IMR-90 (cell line): Measurements from ENCODE around the gene CYYR1. TPM values are rescaled to one million over a fixed set of nuclear protein-coding genes. Genes with fewer than 3 reads are reported as not detected.

Source experiments
- ATAC-seq: fragments of 200-7000 bp; cut with Tn5 transposase; 2 replicates; pipeline ENCODE4 v1.9.1; 2020; ENCODE audit warnings: low read depth, mild to moderate bottlenecking, moderate library complexity
- BruUV-seq: library from RNA; stranded (reverse); fragments of 400-500 nt; replicated peaks from 2 replicates; lab custom pipeline; 2021; lab: Mats Ljungman, UMichigan
- CTCF ChIA-PET: fragments of 300-600 bp; formaldehyde crosslinking; extraction: SDS; loops from one replicate; lab custom pipeline; 2021; ENCODE audit warnings: antibody characterized with exemption; lab: Yijun Ruan, JAX
- POLR2A ChIA-PET: fragments of 300-600 bp; sonication (Branson Sonifier 250); formaldehyde crosslinking; loops from one replicate; lab custom pipeline; 2022; ENCODE audit warnings: antibody characterized with exemption; ENCODE audit not compliant: unreplicated experiment; lab: Charles Lee
- DNase-seq: peaks from one replicate; pipeline ENCODE4 v3.0.0; 2013
- H2AFZ ChIP-seq: replicated peaks from 2 replicates; pipeline ENCODE3; 2013; ENCODE audit warnings: low read length, mild to moderate bottlenecking; ENCODE audit not compliant: poor library complexity
- H2AK5ac ChIP-seq: 2 replicates; pipeline ENCODE4 v1.6.1; 2013; ENCODE audit warnings: low read depth, low read length, inconsistent platforms
- H2AK9ac ChIP-seq: replicated peaks from 2 replicates; pipeline ENCODE3; 2013; ENCODE audit warnings: mild to moderate bottlenecking, low read depth, low read length, moderate library complexity; ENCODE audit not compliant: poor library complexity
- H2BK120ac ChIP-seq: 2 replicates; pipeline ENCODE4 v1.6.1; 2013; ENCODE audit warnings: low read depth, low read length, inconsistent platforms
- H2BK15ac ChIP-seq: 3 replicates; pipeline ENCODE4 v1.6.1; 2013; ENCODE audit warnings: low read depth, low read length, inconsistent platforms
- H2BK20ac ChIP-seq: 2 replicates; pipeline ENCODE4 v1.6.1; 2013; ENCODE audit warnings: low read depth, mild to moderate bottlenecking, inconsistent platforms, low read length, moderate library complexity
- H2BK5ac ChIP-seq: 2 replicates; pipeline ENCODE4 v1.6.1; 2013; ENCODE audit warnings: mild to moderate bottlenecking, low read depth, low read length, inconsistent platforms; ENCODE audit not compliant: poor library complexity, severe bottlenecking
- H3K14ac ChIP-seq: replicated peaks from 2 replicates; pipeline ENCODE4 v1.6.1; 2013; ENCODE audit warnings: low read depth, low read length, inconsistent platforms
- H3K18ac ChIP-seq: 2 replicates; pipeline ENCODE4 v1.6.1; 2013; ENCODE audit warnings: low read depth, low read length, control low read depth
- H3K23ac ChIP-seq: 2 replicates; pipeline ENCODE4 v1.6.1; 2013; ENCODE audit warnings: low read depth, low read length, inconsistent platforms
- H3K27ac ChIP-seq: 2 replicates; pipeline ENCODE4 v1.5.1; 2013; ENCODE audit warnings: mild to moderate bottlenecking, control low read depth, low read length; ENCODE audit not compliant: insufficient read depth
- H3K27me3 ChIP-seq: 2 replicates; pipeline ENCODE4 v1.6.1; 2013; ENCODE audit warnings: low read length; ENCODE audit not compliant: control insufficient read depth, insufficient read depth
- H3K36me3 ChIP-seq: 2 replicates; pipeline ENCODE4 v1.6.1; 2013; ENCODE audit warnings: low read length, mixed read lengths; ENCODE audit not compliant: control insufficient read depth, insufficient read depth
- H3K4ac ChIP-seq: 2 replicates; pipeline ENCODE4 v1.6.1; 2013; ENCODE audit warnings: low read depth, low read length, inconsistent platforms
- H3K4me1 ChIP-seq: 2 replicates; pipeline ENCODE4 v1.6.1; 2013; ENCODE audit warnings: low read length, mixed read lengths; ENCODE audit not compliant: control insufficient read depth, insufficient read depth
- H3K4me2 ChIP-seq: 2 replicates; pipeline ENCODE4 v1.6.1; 2013; ENCODE audit warnings: low read depth, mild to moderate bottlenecking, control low read depth, low read length, moderate library complexity
- H3K4me3 ChIP-seq: 2 replicates; pipeline ENCODE4 v1.5.1; 2013; ENCODE audit warnings: low read depth, mild to moderate bottlenecking, control low read depth, low read length, moderate library complexity; ENCODE audit not compliant: insufficient read depth
- H3K56ac ChIP-seq: 2 replicates; pipeline ENCODE4 v1.6.1; 2013; ENCODE audit warnings: low read length, inconsistent platforms; ENCODE audit not compliant: insufficient read depth; ENCODE audit errors: extremely low read depth
- H3K79me1 ChIP-seq, 2 experiments: 2 replicates each; pipeline ENCODE4 v1.6.1; 2013; ENCODE audit warnings: low read length in 2 of 2, inconsistent platforms in 1 of 2, low read depth in 1 of 2
- H3K9ac ChIP-seq: 2 replicates; pipeline ENCODE4 v1.6.1; 2013; ENCODE audit warnings: low read depth, low read length, control low read depth
- H3K9me1 ChIP-seq: 2 replicates; pipeline ENCODE4 v1.6.1; 2013; ENCODE audit warnings: low read length, inconsistent platforms; ENCODE audit not compliant: insufficient read depth
- H3K9me3 ChIP-seq: 2 replicates; pipeline ENCODE4 v1.6.1; 2013; ENCODE audit warnings: low read length; ENCODE audit not compliant: control insufficient read depth, insufficient read depth
- H4K20me1 ChIP-seq: 2 replicates; pipeline ENCODE4 v1.6.1; 2013; ENCODE audit warnings: low read length, inconsistent platforms; ENCODE audit not compliant: insufficient read depth
- H4K5ac ChIP-seq: 2 replicates; pipeline ENCODE4 v1.6.1; 2013; ENCODE audit warnings: mild to moderate bottlenecking, low read depth, low read length, control low read depth
- H4K8ac ChIP-seq, 2 experiments: 2 replicates each; pipeline ENCODE4 v1.6.1; 2013; ENCODE audit warnings: low read depth in 2 of 2, low read length in 2 of 2, control low read depth in 1 of 2, inconsistent platforms in 1 of 2
- H4K91ac ChIP-seq: 2 replicates; pipeline ENCODE4 v1.6.1; 2013; ENCODE audit warnings: low read depth, low read length, inconsistent platforms; ENCODE audit not compliant: insufficient read depth
- BHLHE40 ChIP-seq: fragments of 150-350 bp; IDR thresholded peaks from 2 replicates; pipeline ENCODE4 v1.6.1; 2016; ENCODE audit warnings: mild to moderate bottlenecking, low read depth, low read length
- CHD1 ChIP-seq: IDR thresholded peaks from 2 replicates; pipeline ENCODE4 v1.6.1; 2012; ENCODE audit warnings: low read depth, low read length, improper control_type of control experiment
- FOS ChIP-seq: fragments of 150-350 bp; IDR thresholded peaks from 2 replicates; pipeline ENCODE4 v1.6.1; 2016; ENCODE audit warnings: low read depth, low read length
- MAZ ChIP-seq: IDR thresholded peaks from 2 replicates; pipeline ENCODE4 v1.6.1; 2012; ENCODE audit warnings: low read depth, mild to moderate bottlenecking, low read length, improper control_type of control experiment, moderate library complexity, borderline replicate concordance
- NFE2L2 ChIP-seq: fragments of 150-350 bp; IDR thresholded peaks from 2 replicates; pipeline ENCODE4 v1.6.1; 2016; ENCODE audit warnings: low read depth, mild to moderate bottlenecking, low read length
- RAD21 ChIP-seq: IDR thresholded peaks from 2 replicates; pipeline ENCODE4 v1.6.1; 2012; ENCODE audit warnings: low read length, improper control_type of control experiment
- RFX5 ChIP-seq: IDR thresholded peaks from 2 replicates; pipeline ENCODE4 v1.8.0; 2012; ENCODE audit warnings: low read depth, mild to moderate bottlenecking, low read length, moderate library complexity
- SMC3 ChIP-seq: fragments of 150-350 bp; IDR thresholded peaks from 2 replicates; pipeline ENCODE4 v1.6.1; 2016; ENCODE audit warnings: low read depth, mild to moderate bottlenecking, antibody characterized with exemption, low read length, moderate library complexity
- dilution Hi-C: fragments of 300-500 bp; cut with HindIII; formaldehyde crosslinking; loops from one replicate; pipeline ENCODE4 v1.14.3; 2018; ENCODE audit warnings: low sequenced_read_pairs; ENCODE audit not compliant: unreplicated experiment
- in situ Hi-C: fragments of 300-500 bp; cut with MboI; formaldehyde crosslinking; loops from 3 replicates; pipeline ENCODE4 v1.14.3; 2019; ENCODE audit warnings: low sequenced_read_pairs, inconsistent platforms, mixed read lengths
- intact Hi-C: fragments of 100-400 bp; cut with micrococcal nuclease; formaldehyde crosslinking; loops from 2 replicates; pipeline ENCODE4 v1.10.0; 2022
- polyA plus RNA-seq, 3 experiments: library from polyadenylated mRNA; depleted of rRNA; stranded (reverse); fragments of >200 nt; gene quantifications; 2 replicates each; pipeline ENCODE4 v1.2.3, GENCODE V29; 2012; ENCODE audit warnings: low replicate concordance in 1 of 3
- total RNA-seq: library from RNA; depleted of rRNA; stranded (reverse); fragments of >200 nt; gene quantifications from 2 replicates; pipeline ENCODE4 v1.2.3, GENCODE V29; 2012
- TF ChIP-seq, protein P1 (sequence below): fragments of 150-350 bp; IDR thresholded peaks from 2 replicates; pipeline ENCODE4 v1.6.1; 2017; ENCODE audit warnings: mild to moderate bottlenecking, antibody characterized with exemption, low read length, low read depth

CYYR1 gene
- total and polyA plus RNA-seq, 2 of the 4 experiments (the other 2 are of a cell fraction) = not detected

DNA sequence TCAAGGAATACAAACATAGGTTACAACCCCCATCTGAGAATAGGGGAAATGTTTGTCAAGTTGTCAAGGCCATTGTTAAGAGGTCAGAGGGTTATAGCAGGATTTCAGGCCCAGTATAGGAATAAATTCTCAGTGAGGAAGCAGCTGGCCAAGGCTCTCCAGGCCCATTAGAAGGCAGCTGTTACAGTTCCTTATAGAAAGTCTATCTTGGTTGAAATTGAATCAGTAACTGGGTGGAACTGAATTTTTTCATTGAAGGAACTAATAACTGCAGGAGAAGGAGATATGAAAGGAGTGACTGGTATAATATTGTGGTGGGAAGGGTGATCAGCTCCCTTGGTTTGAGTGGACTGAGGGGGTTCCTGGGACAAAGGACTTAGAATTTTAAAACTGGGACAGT is 134.1 kb downstream of the CYYR1 start:
- no TSS peak for BruUV-seq
- no peak overlapping the region for H3K9ac ChIP-seq
- H3K56ac ChIP-seq = no peak overlapping the region
- H3K4me1 ChIP-seq = no peaks in the 10 kb centered on the region
- no peak overlapping the region for H4K8ac ChIP-seq
- no peak overlapping the region for H3K18ac ChIP-seq
- H3K27me3 ChIP-seq = no peaks in the 10 kb centered on the region
- DNase-seq (no peak), ATAC-seq (no peak)
- ChIA-PET CTCF (no interaction called here), POLR2A (no interaction called here)
- H2AK5ac ChIP-seq = no peak overlapping the region
- H3K36me3 ChIP-seq = no peaks in the 10 kb centered on the region
- no peak overlapping the region for H4K91ac ChIP-seq
- no peak overlapping the region for H4K5ac ChIP-seq
- H3K9me1 ChIP-seq = no peaks in the 10 kb centered on the region
- no peak overlapping the region for H3K4me2 ChIP-seq
- dilution Hi-C loops (no loop called here), in situ Hi-C loops (no loop called here), intact Hi-C loops (no loop called here)
- H2AFZ ChIP-seq = no peak overlapping the region
- H3K9me3 ChIP-seq = no peaks in the 10 kb centered on the region
- H2BK5ac ChIP-seq = no peak overlapping the region
- no peak overlapping the region for H2BK120ac ChIP-seq
- no peaks in the 10 kb centered on the region for H4K20me1 ChIP-seq
- TF ChIP-seq, protein P1, sequence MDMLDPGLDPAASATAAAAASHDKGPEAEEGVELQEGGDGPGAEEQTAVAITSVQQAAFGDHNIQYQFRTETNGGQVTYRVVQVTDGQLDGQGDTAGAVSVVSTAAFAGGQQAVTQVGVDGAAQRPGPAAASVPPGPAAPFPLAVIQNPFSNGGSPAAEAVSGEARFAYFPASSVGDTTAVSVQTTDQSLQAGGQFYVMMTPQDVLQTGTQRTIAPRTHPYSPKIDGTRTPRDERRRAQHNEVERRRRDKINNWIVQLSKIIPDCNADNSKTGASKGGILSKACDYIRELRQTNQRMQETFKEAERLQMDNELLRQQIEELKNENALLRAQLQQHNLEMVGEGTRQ = no peak
- TF ChIP-seq CHD1 = no peak
- no peak for TF ChIP-seq MAZ
- no peak for TF ChIP-seq FOS
- no peak for TF ChIP-seq RFX5
- TF ChIP-seq BHLHE40 = no peak
- no peak for TF ChIP-seq SMC3
- TF ChIP-seq NFE2L2 = no peak
- no peak for TF ChIP-seq RAD21
- H2BK20ac ChIP-seq = no peak overlapping the region
- no peak overlapping the region for H3K4me3 ChIP-seq
- no peak overlapping the region for H2BK15ac ChIP-seq
- no peak overlapping the region for H3K27ac ChIP-seq
- H3K14ac ChIP-seq = no peak overlapping the region
- no peaks in the 10 kb centered on the region for H3K79me1 ChIP-seq
- no peak overlapping the region for H3K23ac ChIP-seq
- H2AK9ac ChIP-seq = no peak overlapping the region
- H3K4ac ChIP-seq = no peak overlapping the region
